Hematopoietic multipotent progenitor cell treated with erythropoietin and hydrocortisone succinate and interleukin-3 and kit ligand, for 17 days (in vitro differentiated cells): ENCODE measurements around the gene S100B.
"Not testable (repeated sequence)": the region's sequence is repeated elsewhere in the genome, so short reads cannot be mapped to it uniquely, and the experiment has no call there.

Source experiments
- DNase-seq: peaks from one replicate; pipeline ENCODE4 v3.0.0-alpha.2; 2015; ENCODE audit warnings: low spot score

The S100B gene

DNA sequence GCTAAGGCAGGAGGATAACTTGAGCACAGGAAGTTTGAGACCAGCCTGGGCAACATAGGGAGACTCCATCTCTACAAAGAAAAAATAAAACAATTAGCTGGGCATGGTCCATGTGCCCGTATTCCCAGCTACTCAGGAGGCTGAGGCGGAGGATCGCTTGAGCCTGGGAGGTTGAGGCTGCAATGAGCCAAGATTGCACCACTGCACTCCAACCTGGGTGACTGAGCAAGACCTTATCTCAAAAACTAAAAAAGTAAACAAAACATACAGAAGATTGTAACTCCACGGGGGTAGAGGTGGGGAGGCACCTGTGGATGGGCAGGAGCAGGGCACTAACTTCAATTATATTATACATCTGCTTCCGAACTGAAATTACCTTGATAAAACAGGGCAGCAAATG lies 4.6 kb downstream of the S100B start:
- DNase-seq = no peak

DNA sequence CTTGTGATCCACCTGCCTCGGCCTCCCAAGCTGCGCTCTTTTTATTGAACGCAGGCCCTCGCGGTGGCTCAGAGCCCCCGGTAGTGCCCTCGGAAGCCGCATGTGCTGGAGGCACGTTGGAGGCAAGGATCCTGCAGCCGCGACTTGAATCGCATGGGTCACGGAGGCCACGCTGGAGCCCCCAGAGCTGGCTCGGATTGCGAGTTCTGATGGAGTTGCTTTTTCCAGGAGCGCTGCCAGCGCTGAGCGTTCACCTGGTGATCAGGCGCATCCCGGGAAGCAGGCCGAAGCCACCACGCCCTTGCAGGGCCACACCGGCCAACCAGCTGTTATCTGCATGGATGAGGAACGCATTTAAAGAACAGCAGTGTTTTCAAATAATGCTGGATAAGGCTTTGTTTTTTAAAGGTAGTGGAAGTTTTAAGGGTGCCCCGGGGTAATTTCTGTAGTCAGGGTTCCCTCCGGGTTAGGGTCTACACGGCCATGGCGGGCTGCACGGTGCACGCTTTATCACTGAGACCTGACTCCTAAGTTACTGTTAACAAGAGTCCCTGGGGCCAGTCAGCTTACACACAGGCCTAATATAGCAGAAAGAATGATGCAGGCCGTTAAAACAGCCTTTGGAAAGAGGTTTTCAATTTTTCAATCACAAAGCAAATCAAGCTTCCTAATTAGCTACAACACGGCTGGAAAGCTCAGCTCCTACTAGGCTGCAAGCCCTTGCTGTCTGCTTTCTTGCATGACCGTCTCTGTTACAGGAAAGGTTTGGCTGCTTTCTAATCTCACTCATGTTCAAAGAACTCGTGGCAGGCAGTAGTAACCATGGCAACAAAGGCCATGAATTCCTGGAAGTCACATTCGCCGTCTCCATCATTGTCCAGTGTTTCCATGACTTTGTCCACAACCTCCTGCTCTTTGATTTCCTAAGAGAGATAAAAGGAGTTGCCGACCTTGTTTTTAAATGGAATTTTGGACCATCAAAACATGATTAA lies 6.0 kb downstream of the S100B start:
- no peak for DNase-seq

DNA sequence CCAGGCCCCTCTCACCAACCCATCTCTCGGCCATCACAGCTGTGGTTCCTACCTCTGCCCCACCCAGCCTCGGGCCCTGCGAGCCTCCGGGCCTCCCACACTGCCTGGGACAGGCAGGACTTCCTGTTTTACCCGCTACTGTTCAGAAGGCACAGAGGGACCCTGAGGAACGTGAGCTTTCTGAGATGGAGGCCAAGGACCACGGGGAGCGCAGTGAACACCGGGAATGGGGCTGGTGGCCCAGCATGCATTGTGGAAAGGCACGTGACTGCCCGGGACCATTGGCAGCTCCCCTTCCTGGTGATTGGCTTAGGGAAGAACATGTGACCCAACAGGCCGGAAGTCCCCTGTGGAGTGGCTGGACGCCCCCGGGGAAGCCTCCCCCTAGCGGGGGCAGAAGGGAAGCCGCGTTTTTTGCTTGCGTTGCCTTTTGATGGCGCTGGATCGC lies 7.0 kb downstream of the S100B start:
- DNase-seq = no peak

DNA sequence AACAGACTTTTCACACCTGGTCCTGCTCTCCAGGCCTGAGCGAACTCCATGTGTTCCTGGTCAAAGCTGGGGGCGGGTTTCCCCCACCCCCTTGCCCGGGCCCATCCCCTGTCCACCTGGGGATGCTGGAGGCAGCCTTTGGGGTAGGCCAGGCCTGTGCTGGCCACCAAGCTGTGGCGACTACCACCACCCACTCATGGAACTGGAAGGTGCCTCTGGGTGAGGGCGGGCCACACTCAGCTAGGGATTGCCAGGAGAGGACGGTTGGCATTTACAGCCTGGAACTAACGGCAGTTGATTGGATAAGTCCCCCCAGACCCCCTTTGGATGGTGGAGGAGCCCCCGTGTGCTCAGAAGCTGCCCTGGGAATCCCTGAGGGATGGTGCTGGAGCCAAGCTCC lies 7.9 kb downstream of the S100B start:
- no peak for DNase-seq

DNA sequence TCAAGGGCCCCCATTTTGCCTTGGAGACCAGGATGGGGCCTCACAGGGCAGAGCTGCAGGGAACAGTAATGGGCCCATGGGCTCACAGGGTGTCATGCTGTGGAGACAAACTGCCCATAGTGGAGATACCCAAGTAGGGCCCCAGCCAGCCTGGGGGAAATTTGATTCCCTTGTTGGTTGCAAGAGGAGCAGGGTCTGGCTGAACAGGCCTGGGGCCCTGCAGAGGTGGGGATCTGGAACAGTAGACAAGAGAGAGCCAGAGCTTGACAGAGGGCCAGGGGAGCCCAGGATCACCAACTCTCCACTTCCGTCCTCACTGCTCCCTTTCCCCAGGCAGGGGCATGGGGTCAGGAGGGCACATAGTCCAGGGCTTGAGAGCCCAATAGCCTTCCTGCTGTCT lies 8.7 kb downstream of the S100B start:
- DNase-seq = no peak

DNA sequence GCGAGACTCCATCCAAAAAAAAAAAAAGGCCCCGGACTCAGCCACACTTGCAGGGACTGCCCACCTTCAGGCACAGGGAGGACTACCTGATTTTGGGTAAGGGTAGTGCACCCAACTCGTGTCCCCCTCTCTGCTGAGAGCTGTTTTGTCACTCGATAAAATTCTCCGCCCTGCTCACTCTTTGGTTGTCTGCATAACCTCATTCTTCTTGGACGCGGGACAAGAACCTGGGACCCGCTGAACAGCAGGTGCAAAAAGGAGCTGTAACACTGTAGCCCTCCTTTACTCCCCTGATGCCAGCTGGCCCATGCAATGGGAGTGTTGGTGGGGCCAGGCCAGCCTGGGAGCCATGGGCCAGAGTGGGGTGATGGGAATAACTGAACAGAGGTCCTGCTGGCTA lies 10.6 kb downstream of the S100B start:
- DNase-seq = no peak

DNA sequence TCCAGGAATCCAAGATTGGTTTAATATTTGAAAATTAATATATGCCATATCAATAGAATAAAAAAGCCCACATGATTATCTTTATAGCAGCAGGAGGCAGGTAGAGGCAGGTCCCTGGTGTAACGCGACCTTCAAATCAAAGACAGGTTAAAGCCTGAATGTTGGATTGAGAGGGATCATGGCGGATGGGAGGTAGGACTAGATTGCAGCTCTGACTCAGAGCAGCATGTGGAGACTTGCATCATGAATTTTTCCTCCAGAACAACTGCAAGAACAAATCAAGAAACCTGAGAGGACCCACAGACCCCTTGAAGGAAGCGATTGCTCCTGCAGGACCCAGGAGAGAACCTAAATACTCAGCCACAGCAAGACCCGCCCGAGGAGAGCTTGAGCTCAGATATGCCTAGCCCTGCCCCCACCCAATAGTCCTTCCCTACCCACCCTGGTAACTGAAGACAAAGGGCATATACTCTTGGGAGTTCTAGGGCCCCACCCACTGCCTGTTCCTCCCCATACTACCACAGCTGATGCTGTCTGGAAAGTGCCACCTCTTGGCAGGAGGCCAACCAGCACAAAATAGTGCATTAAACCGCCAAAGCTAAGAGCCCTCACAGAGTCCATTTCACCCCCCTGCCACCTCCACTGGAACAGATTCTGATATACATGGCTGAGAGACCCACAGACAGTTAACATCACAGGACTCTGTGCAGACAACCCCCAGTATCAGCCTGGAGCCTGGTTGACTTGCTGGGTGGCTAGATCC lies 19.5 kb downstream of the S100B start:
- DNase-seq = no peak

DNA sequence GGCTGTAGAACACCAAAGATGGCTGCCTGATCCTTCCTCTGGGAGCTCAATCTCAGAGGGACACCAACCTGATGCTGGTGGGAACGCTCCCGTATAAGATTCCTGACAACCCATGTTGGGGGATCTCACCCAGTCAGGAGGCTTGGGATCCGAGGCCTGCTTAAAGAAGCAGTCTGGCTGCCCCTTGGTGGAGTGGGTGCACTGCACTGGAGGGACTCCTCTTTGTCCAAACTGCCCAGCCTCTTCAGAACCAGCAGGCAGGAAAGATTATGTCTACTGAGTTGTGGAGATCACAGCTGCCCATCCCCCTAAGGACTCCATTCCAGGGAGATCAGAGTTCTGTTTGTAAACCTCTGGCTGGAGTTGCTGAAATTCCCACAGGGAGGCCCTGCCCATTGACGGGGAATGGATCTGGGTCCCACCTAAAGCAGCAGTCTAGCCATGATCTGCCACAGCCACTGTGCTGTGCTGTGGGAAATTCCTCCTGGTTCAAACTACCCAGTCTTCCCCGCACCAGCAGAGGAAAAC lies 23.0 kb downstream of the S100B start:
- no peak for DNase-seq

DNA sequence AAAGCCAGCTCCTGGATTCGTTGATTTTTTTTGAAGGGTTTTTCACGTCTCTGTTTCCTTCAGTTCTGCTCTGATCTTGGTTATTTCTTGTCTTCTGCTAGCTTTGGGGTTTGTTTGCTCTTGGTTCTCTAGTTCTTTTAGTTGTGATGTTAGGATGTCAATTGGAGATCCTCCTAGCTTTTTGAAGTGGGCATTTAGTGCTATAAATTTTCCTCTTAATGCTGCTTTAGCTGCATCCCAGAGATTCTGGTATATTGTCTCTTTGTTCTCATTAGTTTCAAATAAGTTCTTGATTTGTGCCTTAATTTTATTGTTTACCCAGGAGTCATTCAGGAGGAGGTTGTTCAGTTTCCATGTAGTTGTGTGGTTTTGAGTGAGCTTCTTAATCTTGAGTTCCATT lies 25.5 kb downstream of the S100B start:
- not testable (repeated sequence) for DNase-seq

DNA sequence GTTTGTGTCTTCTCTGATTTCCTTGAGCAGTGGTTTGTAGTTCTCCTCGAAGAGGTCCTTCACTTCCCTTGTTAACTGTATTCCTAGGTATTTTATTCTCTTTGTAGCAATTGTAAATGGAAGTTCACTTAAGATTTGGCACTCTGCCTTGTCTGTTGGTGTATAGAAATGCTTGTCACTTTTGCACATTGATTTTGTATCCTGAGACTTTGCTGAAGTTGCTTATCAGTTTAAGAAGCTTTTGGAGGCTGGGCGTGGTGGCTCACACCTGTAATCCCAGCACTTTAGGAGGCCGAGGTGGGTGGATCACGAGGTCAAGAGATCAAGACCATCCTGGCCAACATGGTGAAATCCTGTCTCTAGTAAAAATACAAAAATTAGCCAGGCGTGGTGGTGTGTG lies 27.1 kb downstream of the S100B start:
- DNase-seq = not testable (repeated sequence)

DNA sequence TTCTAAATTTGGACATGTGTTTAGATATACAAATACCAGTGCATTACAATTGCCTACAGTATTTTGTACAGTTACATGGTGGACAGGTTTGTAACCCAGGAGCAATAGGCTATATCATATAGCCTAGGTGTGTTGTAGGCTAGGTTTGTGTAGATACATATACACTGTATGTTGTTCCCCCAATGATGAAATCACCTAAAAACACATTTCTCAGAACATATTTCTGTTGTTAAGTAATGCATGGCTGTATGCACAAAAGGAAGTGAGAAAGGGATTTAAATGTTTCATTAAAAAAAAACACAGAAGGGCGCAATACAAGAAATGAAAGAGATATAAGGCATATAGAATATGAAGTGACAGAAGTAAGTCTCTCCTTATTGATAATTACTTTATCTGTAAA lies 32.0 kb downstream of the S100B start:
- no peak for DNase-seq

DNA sequence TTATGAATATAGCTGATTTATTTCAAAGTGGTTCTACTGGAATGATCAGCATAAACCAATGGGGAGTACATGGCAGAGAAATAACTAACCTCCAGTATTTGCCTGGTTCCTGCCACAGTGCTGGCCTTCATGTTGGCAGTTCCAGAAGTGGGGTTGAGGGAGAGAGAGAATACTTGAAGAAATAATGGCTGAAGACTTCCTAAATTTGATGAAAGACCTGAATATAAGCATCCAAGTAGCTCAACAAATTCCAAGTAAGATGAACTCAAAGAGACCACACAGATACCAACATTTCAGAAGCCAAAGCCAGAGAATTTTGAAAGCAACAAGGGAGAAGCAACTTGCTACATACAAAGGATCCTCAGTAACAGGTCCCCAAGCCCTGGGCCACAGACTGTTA lies 34.3 kb downstream of the S100B start:
- DNase-seq = no peak

DNA sequence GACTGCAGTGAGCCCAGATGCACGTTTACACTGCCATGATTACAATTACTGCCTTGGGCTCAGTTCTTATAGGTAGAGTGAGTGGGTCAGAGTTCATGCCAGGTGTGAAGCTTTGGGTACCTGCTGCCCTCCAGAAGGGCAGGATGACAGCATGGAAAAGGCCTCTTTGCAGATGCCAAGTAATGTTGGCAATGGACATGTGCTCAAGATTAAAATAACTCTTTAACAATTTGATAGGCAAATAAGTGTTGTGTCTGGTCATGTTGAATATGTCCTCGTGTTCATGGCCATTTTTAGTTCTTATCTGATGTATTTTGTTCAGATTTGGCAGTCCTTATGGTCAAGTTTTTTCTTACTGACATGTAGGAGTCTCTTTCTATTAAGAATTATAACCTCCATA lies 34.8 kb downstream of the S100B start:
- DNase-seq = no peak

DNA sequence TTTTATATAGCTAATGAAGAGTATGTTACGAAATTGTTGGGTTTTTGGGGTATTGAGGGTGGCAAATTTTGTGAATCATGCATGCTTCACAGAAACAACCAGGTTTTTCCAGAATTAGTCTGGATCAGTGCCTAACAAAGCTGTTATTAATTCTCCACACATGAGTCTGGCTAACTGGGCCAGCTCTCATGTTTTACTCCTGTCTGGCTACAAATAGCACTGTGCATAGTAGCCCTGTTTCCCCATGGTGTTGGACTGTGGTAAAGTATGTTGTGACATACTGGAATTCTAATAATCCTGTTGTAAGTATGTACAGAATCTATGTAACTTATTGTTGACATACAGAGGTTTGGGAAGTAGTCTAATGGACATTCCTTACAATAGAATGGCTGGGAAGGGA lies 35.8 kb downstream of the S100B start:
- no peak for DNase-seq

DNA sequence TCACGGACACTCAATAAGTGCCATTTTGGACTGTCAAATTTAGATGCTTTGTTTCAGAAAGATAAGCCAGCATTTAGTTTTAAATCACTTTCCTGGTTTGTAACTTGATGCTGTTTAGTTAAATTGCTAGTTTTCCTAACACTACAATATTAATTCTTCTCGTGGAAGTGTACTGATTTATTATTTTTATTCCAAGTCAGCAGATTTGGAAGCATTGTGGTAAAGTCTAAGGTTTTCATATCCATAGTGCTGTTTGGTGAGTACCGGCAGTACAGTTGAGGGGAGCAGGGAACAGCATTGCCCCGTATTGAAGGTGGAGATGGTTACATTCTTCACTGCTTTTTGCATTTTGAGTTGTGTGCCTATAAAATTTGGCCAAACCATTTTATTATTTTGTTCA lies 36.3 kb downstream of the S100B start:
- no peak for DNase-seq

DNA sequence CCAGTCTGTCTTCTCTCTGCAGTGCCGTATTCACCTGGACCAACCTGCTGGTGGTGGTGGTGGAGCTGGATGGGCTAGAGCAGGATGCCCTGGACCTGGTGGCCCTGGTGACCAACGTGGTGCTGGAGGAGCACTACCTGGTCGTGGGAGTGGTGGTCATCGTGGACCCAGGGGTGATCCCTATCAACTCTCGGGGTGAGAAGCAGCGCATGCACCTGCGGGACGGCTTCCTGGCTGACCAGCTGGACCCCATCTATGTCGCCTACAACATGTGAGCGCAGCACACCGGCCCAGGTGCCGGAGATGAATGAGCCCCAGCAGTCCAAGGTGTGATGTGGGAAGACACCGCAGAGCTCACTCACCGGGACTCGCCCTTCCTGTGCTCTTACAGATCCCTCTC lies 37.5 kb downstream of the S100B start:
- no peak for DNase-seq

DNA sequence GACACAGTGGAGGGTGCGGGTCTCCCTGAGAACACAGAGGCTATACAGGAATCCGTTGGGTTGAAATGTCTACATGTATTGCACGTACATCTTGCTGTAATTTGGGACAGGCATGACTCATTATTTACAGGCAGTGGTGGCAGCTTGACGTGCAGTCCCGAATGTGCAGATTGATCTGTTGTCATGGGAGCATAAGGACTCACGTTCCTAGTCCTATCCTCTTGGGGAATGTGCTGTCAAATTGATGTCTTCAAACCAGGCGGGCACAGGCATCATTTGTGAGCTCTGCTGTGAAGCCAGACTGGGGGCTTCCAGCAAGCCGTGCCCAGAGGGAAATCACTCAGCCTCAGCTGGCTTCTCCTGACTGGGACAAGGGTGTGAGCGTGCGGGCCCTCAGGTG lies 40.5 kb downstream of the S100B start:
- no peak for DNase-seq

DNA sequence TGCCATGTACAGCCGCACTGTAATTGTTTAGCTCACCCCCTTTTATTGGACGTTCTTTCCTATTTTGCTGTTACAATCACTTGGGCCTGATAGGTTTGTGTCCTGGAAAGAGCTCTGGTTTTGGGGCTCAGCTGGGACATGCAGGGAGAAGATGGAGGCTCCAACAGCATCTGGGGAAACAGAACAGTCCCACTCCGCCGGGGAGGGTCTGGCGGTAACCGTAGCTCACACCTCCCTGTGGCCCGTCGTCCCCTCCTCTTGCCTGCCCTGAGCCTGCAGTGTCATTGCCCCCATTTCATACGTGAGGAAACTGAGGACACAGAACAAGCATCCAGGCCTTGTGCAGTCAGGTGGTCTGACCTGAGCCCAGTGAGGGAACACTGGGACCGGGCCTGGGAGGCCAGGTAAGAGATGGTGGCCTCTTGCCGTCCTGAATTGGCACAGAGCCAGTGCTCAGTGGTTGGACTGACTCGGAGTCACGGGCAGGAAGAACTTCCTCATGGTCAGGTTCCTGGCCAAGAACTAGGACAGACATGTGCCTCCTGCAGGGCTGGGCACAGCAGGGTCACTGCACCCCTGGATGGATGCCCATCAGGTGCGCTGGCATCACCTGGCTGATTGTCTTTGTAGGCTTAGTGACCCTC lies 41.8 kb downstream of the S100B start:
- no peak for DNase-seq

DNA sequence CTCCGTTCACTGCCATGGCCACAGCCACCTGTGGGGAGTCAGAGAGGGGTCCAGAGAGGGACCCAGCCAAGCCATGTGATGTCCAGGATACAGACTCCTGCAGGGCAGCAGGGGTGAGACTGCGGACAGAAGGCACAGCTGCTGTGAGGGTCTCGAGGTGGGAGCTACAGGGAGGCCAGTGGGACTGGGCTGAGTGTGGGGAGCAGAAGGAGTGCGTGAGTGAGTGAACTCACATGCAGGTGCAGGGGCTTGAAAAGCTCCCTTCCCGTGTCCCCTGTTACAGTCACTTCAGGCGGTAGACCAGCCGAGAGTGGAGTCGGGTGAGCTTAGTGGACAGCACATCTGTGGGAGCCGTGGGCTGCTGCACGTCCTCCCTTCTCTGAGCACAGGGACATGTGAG lies 42.4 kb downstream of the S100B start:
- DNase-seq = no peak

DNA sequence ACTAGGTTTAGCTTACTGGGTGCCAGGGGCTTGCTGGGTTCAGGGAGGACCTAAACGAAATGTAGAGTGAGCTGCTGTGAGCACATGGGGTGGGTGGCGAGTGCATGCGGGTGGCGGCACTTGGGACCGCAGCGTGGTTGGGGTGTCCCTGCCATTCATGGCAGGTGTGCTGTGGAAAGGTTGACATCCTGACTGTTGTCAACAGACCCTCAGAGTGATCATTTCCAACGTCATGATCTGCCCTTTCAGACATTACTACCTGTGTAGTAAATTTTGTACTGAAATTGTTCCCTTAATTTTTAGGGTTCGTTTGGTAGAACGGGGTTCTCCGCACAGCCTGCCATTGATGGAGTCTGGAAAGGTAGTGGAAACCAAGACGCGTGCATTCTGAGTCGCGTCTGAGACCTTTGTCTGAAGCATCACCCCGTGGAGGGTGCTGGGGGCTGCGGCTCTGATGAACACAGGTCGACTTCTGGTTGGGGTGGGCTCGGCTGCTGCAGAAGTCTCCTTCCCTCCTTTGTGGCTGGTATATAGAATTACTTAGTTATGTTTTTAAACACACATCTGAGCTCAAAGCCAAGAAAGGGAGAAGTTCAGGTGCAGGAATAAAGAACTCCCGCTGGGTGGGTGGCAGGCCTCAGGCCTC lies 43.3 kb downstream of the S100B start:
- no peak for DNase-seq

DNA sequence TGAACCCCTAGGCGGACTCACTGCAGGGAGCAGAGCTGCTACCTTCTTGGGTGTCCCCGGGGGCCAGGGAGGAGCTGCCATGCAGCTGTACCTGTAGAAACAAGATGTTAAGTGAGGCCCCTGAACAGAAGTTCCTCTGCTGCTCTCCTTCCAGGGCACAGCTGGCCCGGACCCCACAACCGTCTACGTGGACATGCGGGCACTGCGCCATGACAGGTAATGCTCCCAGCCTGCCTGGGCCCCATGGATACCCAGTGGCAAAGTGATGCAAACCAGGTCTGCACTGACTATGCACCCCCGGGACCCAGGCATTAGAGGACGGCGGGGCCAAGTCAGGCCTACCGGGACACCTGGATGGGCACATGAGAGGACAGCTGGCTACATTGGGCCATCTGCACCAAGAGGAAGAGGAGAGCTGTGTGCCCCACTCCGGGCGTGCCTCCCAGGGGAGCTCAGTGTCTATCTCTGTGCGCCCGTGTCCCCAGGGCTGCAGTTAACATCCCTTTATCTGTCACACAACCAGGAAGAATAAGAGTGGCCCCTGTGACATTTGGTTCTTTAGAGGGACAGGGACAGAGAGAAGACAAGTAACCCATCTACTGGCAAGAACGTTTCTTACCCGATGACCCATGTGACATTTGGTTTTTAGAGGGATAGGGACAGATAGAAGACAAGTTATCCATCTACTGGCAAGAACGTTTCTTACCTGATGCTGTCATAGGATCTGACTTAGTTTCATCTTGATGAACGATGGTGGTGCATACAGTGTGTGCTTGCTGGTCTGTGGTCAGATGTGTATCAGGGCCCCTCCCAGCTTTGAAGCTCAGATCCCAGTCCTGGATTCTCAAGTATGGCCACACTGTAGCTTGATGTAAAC lies 44.1 kb downstream of the S100B start:
- DNase-seq = no peak
